ENCODE data around the gene POLR1G. TPM values are rescaled to one million over a fixed set of nuclear protein-coding genes. Genes with fewer than 3 reads are reported as not detected.

Gene POLR1G
- total RNA-seq, 2 donors from 2014 or later: 2.2 to 9.9 TPM

- no peak for DNase-seq (ENCODE audit: low spot score)
- Histone ChIP-seq H3K4me3 (no peak overlapping the region), H3K27ac (no peak overlapping the region), H3K9me3 (no peaks in the 10 kb centered on the region), H3K4me1 (ENCODE audit: control insufficient read depth in 1 of 2, low read depth in 2 of 2) (peaks cover 3 to 15% of the 10 kb centered on the region in 2 donors), H3K36me3 (peaks cover 17% of the 10 kb centered on the region), H3K27me3 (replicated peaks; ENCODE audit: insufficient read depth) (no peaks in the 10 kb centered on the region)
- ATAC-seq (ENCODE audit: insufficient number of reproducible peaks, low FRiP score, low read depth): no peak
- no peak for TF ChIP-seq CTCF (IDR thresholded peaks at IDR 0.05)
These were observed 10.4 kb upstream of the POLR1G start for GRCh38 chr19:45395821-45396617.

GRCh38 chr19:45400192-45400591 is 6.3 kb upstream of the POLR1G start:
- no peaks in the 10 kb centered on the region for H3K27me3 ChIP-seq (replicated peaks; ENCODE audit: insufficient read depth)
- DNase-seq (ENCODE audit: low spot score): no peak
- no peak for TF ChIP-seq CTCF (IDR thresholded peaks at IDR 0.05)
- H3K4me3 ChIP-seq: no peak overlapping the region
- H3K27ac ChIP-seq: no peak overlapping the region
- H3K36me3 ChIP-seq: peaks cover 5% of the 10 kb centered on the region
- H3K4me1 ChIP-seq (ENCODE audit: control insufficient read depth in 1 of 2, low read depth in 2 of 2): peaks cover 8 to 44% of the 10 kb centered on the region in 2 donors
- no peak for ATAC-seq (ENCODE audit: insufficient number of reproducible peaks, low FRiP score, low read depth)
- H3K9me3 ChIP-seq: no peaks in the 10 kb centered on the region

- Histone ChIP-seq H3K27ac (no peak overlapping the region), H3K4me1 (ENCODE audit: control insufficient read depth in 1 of 2, low read depth in 2 of 2) (peaks cover 10 to 46% of the 10 kb centered on the region in 2 donors)
- no peak for DNase-seq (ENCODE audit: low spot score)
These were observed 4.6 kb upstream of the POLR1G start for GRCh38 chr19:45401815-45402214.

GRCh38 chr19:45402298-45403061 is 4.0 kb upstream of the POLR1G start:
- no peaks in the 10 kb centered on the region for H3K36me3 ChIP-seq
- no peak overlapping the region for H3K27ac ChIP-seq
- no peak for DNase-seq (ENCODE audit: low spot score)
- TF ChIP-seq CTCF (IDR thresholded peaks at IDR 0.05): peak; percentile 46
- no peak overlapping the region for H3K4me3 ChIP-seq
- no peaks in the 10 kb centered on the region for H3K9me3 ChIP-seq
- no peak for ATAC-seq (ENCODE audit: insufficient number of reproducible peaks, low FRiP score, low read depth)
- no peaks in the 10 kb centered on the region for H3K27me3 ChIP-seq (replicated peaks; ENCODE audit: insufficient read depth)
- H3K4me1 ChIP-seq (ENCODE audit: control insufficient read depth in 1 of 2, low read depth in 2 of 2): peaks cover 15 to 53% of the 10 kb centered on the region in 2 donors

More at GRCh38 chr19:45401815-45402214, 4.6 kb upstream of the POLR1G start:
- ATAC-seq (ENCODE audit: insufficient number of reproducible peaks, low FRiP score, low read depth): no peak
- no peaks in the 10 kb centered on the region for H3K9me3 ChIP-seq
- no peaks in the 10 kb centered on the region for H3K36me3 ChIP-seq
- no peak overlapping the region for H3K4me3 ChIP-seq
- H3K27me3 ChIP-seq (replicated peaks; ENCODE audit: insufficient read depth): no peaks in the 10 kb centered on the region
- no peak for TF ChIP-seq CTCF (IDR thresholded peaks at IDR 0.05)

GRCh38 chr19:45403272-45403671 is 3.2 kb upstream of the POLR1G start:
- Histone ChIP-seq H3K27ac (peak overlapping the region in 1 of 2 donors; percentile 18), H3K4me3 (peak overlapping the region; percentile 88), H3K9me3 (no peaks in the 10 kb centered on the region), H3K4me1 (ENCODE audit: control insufficient read depth in 1 of 2, low read depth in 2 of 2) (peaks cover 15 to 50% of the 10 kb centered on the region in 2 donors), H3K27me3 (replicated peaks; ENCODE audit: insufficient read depth) (no peaks in the 10 kb centered on the region), H3K36me3 (no peaks in the 10 kb centered on the region)
- ATAC-seq (ENCODE audit: insufficient number of reproducible peaks, low FRiP score, low read depth) (no peak), DNase-seq (ENCODE audit: low spot score) (no peak)
- no peak for TF ChIP-seq CTCF (IDR thresholded peaks at IDR 0.05)

All from thoracic aorta (tissue), 2 donors.